Ramos (cell line): Measurements from ENCODE around the gene SUN1.

ENCODE experiments used
- in situ Hi-C: fragments of 300-500 bp; cut with MboI; formaldehyde crosslinking; loops from one replicate; pipeline ENCODE4 v1.14.3; 2022; ENCODE audit warnings: low sequenced_read_pairs; ENCODE audit not compliant: unreplicated experiment

Gene SUN1

GRCh38 chr7:886626-887487 is 54.6 kb downstream of the SUN1 start:
- in situ Hi-C loops = no loop called here

- in situ Hi-C loops = no loop called here
Observed at GRCh38 chr7:887488-887820, 55.2 kb downstream of the SUN1 start.

- in situ Hi-C loops = no loop called here
Observed at GRCh38 chr7:888081-889024, 56.1 kb downstream of the SUN1 start.

- in situ Hi-C loops = no loop called here
Observed at GRCh38 chr7:889025-889390, 56.7 kb downstream of the SUN1 start.

DNA sequence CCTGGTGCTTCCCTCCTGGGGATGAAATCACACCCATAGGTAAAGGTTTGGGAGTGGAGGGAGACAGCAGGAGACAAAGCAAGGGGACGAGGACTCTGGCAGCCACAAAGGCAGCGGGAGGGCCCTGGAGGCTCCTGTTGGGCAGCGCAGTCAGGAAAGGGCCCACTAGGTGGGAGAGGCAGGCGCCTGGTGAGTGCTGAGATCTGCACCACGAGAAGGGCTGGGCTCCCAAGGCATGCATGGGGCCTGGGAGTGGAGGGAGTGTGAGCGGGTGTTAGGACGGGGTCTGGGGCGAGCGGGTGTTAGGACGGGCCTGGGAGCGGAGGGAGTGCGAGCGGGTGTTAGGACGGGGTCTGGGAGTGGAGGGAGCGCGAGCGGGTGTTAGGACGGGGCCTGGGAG is 57.1 kb downstream of the SUN1 start:
- in situ Hi-C loops = no loop called here

DNA sequence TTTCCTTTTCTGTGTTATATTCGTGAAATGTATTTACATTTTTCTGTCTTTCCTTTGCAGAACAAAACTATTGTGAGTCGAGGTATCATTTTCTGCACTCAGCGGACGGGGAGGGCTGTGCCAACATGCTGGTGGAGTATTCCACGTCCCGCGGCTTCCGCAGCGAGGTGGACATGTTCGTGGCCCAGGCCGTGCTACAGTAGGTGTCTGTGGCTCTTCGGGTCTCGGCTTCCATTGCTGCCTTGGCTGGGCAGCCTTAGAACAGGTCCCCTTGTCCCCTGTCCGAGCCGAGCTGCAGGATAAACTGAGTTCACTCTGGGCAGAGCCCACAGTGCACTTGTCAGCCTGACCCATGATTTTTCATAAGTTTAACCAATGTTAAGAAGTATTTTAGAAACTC is 58.6 kb downstream of the SUN1 start:
- in situ Hi-C loops = no loop called here

DNA sequence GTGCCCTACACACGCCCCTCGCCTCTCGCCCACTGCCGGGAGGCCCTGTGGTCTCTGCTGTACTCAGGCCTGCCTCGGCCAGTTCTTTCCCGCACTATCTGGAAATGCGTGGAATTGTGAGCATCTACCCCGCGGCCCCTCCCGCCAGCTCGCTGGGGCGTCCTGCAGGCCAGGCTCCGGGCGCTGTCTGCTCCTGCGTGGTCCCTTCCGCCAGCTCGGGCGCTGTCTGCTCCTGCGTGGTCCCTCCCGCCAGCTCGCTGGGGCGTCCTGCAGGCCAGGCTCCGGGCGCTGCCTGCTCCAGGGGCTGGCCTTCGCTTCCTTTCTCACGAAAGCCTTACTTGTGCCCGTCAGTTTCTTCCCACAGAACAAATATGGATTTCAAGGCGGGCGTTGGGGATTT is 59.0 kb downstream of the SUN1 start:
- in situ Hi-C loops = no loop called here

DNA sequence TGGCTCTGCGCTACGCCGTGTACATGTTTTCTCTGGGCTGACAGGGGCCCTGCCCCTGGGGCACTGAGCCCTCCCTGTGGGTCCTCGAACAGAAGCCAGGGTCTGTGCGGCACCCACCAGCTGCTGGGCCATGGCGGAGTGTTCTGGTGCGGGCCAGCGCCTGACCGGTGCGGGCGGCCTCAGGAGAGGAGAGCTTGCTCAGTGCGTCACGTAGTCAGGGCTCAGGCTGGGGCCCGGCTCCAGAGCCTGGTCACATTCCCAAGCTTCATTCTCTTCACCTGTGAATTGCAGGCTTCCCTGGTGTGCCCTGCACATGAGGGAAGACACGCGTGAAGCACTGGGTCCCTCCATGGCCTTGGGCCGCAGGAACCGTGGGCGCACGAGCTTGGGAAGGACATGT is 59.5 kb downstream of the SUN1 start:
- in situ Hi-C loops = no loop called here

DNA sequence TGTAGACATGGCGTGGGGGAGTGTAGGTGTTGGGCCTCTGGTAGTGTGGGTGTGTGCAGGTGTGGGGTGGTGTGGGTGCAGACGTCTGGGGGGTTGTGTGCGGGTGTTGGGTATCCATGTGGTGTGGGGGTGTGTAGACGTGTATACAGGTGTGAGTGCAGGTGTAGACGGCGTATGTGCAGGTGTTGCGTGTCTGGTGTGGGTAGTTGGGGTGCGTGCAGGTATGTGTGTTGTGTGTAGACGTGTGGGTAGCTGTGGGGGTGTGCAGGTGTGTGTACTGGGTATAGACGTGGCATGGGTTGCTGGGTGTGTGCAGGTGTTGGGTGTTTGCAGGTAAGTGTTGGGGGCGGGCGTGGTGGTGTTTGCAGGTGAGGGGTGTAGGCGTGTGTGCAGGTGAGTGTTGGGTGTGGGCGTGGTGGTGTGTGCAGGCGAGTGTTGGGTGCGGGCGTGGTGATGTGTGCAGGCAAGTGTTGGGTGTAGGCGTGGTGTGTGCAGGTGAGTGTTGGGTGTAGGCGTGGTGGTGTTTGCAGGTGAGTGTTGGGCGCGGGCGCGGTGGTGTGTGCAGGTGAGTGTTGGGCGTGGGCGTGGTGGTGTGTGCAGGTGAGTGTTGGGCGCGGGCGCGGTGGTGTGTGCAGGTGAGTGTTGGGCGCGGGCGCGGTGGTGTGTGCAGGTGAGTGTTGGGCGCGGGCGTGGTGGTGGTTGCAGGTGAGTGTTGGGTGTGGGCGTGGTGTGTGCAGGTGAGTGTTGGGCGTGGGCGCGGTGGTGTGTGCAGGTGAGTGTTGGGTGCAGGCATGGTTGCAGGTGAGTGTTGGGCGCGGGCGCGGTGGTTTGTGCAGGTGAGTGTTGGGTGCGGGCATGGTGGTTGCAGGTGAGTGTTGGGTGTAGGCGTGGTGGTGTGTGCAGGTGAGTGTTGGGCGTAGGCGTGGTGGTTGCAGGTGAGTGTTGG is 60.6 kb downstream of the SUN1 start:
- in situ Hi-C loops = no loop called here

- in situ Hi-C loops = no loop called here
Observed at GRCh38 chr7:893686-894085, 61.4 kb downstream of the SUN1 start.

- in situ Hi-C loops = no loop called here
Observed at GRCh38 chr7:894164-894867, 62.0 kb downstream of the SUN1 start.

GRCh38 chr7:894927-895450 is 62.7 kb downstream of the SUN1 start:
- in situ Hi-C loops = no loop called here

DNA sequence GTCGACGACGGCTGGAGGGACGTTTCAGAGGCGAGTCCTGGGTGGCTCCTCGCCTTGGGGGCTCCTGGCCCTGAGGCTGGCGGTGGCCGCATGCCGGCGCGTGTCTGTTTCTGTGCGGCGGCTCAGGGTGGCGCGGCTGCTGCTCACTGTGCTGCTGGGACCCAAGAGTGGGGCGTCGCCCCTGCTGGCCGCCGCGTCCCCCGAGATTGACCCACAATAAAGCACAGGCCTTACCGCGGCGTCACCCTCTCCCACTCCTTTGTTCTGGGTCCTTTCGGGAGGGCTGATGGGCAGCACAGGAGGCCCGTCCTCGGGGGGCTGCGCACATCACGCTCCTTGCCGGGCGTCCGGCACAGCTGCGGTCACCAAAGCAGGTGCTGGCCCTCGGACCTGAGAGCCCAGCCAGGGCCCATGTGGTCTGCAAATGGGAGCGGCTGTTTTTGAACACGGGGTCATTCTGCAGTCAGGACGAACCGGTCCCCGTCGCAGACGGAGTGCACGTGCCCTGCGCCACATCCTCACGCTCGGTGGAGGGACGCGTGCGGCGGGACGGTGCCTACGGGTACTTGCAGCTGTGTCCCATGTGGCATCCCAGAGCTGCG is 63.3 kb downstream of the SUN1 start:
- in situ Hi-C loops = no loop called here

- in situ Hi-C loops = no loop called here
Observed at GRCh38 chr7:896346-897075, 64.2 kb downstream of the SUN1 start.

GRCh38 chr7:897086-897485 is 64.8 kb downstream of the SUN1 start:
- in situ Hi-C loops = no loop called here

DNA sequence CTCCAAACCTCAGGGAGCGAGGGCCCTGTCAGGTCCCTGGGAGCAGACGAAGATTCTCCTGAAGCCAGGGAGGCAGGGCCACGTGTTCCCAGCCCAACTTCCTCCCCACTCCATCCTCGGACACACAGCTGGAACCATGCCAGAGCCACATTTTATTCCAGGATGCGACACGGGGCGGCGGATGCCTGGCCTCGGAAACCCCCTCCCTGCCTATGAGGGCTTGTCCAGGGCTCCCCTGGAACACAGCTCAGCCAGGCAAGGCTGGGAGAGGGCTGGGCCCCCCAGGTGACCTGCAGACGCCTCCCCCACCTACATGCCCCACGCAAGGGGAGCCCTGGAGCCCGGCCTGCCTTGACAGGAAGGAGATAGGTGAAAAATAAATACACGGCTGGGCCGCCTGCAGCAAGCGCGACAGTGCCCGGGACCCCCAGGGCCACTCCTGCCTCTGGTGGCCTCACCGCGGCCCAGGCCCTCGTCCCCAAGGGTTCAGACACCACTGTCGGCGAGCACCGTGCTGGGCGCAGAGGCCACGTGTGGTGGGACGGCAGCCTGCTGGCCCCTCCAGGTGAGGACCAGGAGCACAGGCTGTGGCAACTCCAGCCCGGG is 65.6 kb downstream of the SUN1 start:
- in situ Hi-C loops = no loop called here

- in situ Hi-C loops = no loop called here
Observed at GRCh38 chr7:898460-898854, 66.2 kb downstream of the SUN1 start.
